ENCODE results near the gene MFSD2B. TPM values are rescaled to one million over a fixed set of nuclear protein-coding genes. Genes with fewer than 3 reads are reported as not detected.

MFSD2B gene
- total RNA-seq, 1 experiment from 2014 or later, result not detected

- intact Hi-C loops (cut with micrococcal nuclease; ENCODE audit: unreplicated experiment), result no loop called here
- Mint-ChIP-seq H3K4me1 (ENCODE audit: low read depth, unreplicated experiment) (no peaks in the 10 kb centered on the region), H3K36me3 (ENCODE audit: insufficient read depth, unreplicated experiment) (no peaks in the 10 kb centered on the region), H3K9me3 (ENCODE audit: low read depth, unreplicated experiment) (no peaks in the 10 kb centered on the region), H3K27me3 (ENCODE audit: unreplicated experiment) (peaks cover 12% of the 10 kb centered on the region), H3K4me3 (ENCODE audit: low read depth, unreplicated experiment) (no peak overlapping the region), H3K27ac (ENCODE audit: unreplicated experiment) (no peak overlapping the region)
- DNase-seq, result no peak
- TF ChIP-seq, protein P1, sequence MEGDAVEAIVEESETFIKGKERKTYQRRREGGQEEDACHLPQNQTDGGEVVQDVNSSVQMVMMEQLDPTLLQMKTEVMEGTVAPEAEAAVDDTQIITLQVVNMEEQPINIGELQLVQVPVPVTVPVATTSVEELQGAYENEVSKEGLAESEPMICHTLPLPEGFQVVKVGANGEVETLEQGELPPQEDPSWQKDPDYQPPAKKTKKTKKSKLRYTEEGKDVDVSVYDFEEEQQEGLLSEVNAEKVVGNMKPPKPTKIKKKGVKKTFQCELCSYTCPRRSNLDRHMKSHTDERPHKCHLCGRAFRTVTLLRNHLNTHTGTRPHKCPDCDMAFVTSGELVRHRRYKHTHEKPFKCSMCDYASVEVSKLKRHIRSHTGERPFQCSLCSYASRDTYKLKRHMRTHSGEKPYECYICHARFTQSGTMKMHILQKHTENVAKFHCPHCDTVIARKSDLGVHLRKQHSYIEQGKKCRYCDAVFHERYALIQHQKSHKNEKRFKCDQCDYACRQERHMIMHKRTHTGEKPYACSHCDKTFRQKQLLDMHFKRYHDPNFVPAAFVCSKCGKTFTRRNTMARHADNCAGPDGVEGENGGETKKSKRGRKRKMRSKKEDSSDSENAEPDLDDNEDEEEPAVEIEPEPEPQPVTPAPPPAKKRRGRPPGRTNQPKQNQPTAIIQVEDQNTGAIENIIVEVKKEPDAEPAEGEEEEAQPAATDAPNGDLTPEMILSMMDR (IDR thresholded peaks at IDR 0.05; ENCODE audit: unreplicated experiment), result no peak
- CTCF ChIA-PET, result no interaction called here
- no TSS peak for BruUV-seq (replicated peaks)
Observed at GRCh38 chr2:24016853-24017703, 7.2 kb downstream of the MFSD2B start.

DNA sequence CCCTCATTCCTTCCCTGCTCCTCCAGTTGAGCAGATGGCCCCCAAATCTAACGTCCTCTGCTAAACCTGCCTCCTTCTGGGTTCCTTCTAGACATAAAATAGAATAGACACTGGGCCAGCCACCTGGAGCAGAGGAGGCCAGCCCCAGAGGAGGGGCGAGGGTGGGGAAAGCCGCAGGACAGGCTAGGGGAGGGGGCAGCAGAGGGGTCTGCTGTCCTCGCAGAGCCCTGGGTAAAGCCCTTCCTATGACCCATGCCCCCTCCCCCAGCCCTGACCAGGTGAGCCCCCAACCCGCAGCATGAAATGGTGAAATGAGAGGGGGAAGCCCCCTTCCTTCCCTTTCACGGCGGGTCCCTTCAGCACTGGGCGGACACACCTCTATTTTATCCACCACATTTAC, 7.8 kb downstream of the MFSD2B start:
- intact Hi-C loops (cut with micrococcal nuclease; ENCODE audit: unreplicated experiment), result no loop called here
- no peaks in the 10 kb centered on the region for H3K36me3 Mint-ChIP-seq (ENCODE audit: insufficient read depth, unreplicated experiment)
- TF ChIP-seq, protein P1 (IDR thresholded peaks at IDR 0.05; ENCODE audit: unreplicated experiment), result no peak
- H3K4me3 Mint-ChIP-seq (ENCODE audit: low read depth, unreplicated experiment), result no peak overlapping the region
- DNase-seq, result no peak
- H3K27ac Mint-ChIP-seq (ENCODE audit: unreplicated experiment), result no peak overlapping the region
- BruUV-seq (replicated peaks), result no TSS peak
- no peaks in the 10 kb centered on the region for H3K4me1 Mint-ChIP-seq (ENCODE audit: low read depth, unreplicated experiment)
- H3K27me3 Mint-ChIP-seq (ENCODE audit: unreplicated experiment), result peaks cover 5% of the 10 kb centered on the region
- CTCF ChIA-PET, result no interaction called here
- no peaks in the 10 kb centered on the region for H3K9me3 Mint-ChIP-seq (ENCODE audit: low read depth, unreplicated experiment)

- intact Hi-C loops (cut with micrococcal nuclease; ENCODE audit: unreplicated experiment), result no loop called here
Observed at GRCh38 chr2:24018241-24018640, 8.4 kb downstream of the MFSD2B start.

DNA sequence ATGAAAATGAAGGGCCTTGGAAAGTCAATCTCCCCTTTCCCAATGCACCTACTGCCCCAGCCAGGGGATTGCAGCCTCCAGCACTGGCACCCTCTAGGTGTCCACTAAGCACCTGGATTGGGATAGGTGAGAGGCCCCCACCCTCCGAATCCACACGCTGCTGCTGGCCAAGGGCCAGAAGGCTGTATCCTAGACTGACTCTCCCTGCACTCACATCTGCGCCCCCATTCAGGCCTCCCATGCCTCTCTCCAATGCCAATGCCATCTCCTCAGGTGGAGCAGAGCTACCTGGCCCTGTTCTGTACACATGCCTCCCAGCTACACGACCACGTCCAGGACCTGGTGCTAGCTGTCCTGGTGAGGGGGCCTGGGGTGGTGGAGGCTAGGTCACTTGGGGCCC, 9.8 kb downstream of the MFSD2B start:
- Mint-ChIP-seq H3K27ac (ENCODE audit: unreplicated experiment) (no peak overlapping the region), H3K9me3 (ENCODE audit: low read depth, unreplicated experiment) (no peaks in the 10 kb centered on the region), H3K36me3 (ENCODE audit: insufficient read depth, unreplicated experiment) (no peaks in the 10 kb centered on the region), H3K4me3 (ENCODE audit: low read depth, unreplicated experiment) (no peak overlapping the region), H3K4me1 (ENCODE audit: low read depth, unreplicated experiment) (no peaks in the 10 kb centered on the region), H3K27me3 (ENCODE audit: unreplicated experiment) (no peaks in the 10 kb centered on the region)
- intact Hi-C loops (cut with micrococcal nuclease; ENCODE audit: unreplicated experiment), result no loop called here
- TF ChIP-seq, protein P1 (IDR thresholded peaks at IDR 0.05; ENCODE audit: unreplicated experiment), result no peak
- CTCF ChIA-PET, result no interaction called here
- BruUV-seq (replicated peaks), result no TSS peak
- no peak for DNase-seq

More at GRCh38 chr2:24018241-24018640, 8.4 kb downstream of the MFSD2B start:
- no peaks in the 10 kb centered on the region for H3K4me1 Mint-ChIP-seq (ENCODE audit: low read depth, unreplicated experiment)
- H3K36me3 Mint-ChIP-seq (ENCODE audit: insufficient read depth, unreplicated experiment), result no peaks in the 10 kb centered on the region
- H3K27ac Mint-ChIP-seq (ENCODE audit: unreplicated experiment), result no peak overlapping the region
- H3K9me3 Mint-ChIP-seq (ENCODE audit: low read depth, unreplicated experiment), result no peaks in the 10 kb centered on the region
- CTCF ChIA-PET, result no interaction called here
- TF ChIP-seq, protein P1 (IDR thresholded peaks at IDR 0.05; ENCODE audit: unreplicated experiment), result no peak
- BruUV-seq (replicated peaks), result no TSS peak
- DNase-seq, result no peak
- no peaks in the 10 kb centered on the region for H3K27me3 Mint-ChIP-seq (ENCODE audit: unreplicated experiment)
- H3K4me3 Mint-ChIP-seq (ENCODE audit: low read depth, unreplicated experiment), result no peak overlapping the region
